ENCODE data around the gene OLFM1.

DNA sequence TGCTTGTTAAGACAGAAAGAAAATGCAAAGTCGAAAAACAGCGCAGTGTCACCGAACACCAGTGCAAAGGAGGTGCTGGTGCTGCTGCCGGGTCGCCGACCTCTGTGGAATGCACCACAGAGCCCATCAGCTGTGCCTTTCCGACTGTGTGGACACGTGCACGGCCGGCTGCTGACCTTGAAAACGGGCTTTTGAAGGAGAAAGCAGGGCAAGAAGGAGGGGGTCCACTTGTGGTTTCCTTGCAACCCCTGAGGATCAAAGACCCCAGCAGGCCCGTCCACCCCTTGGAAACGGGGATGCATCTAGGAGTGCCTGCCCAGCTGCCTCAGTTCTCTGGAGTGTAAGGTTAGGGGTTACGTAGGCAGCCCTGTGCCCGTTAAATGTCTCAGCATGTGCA is 6.2 kb upstream of the OLFM1 start:
- TF ChIP-seq CTCF (IDR thresholded peaks at IDR 0.05) = no peak
- no peak for TF ChIP-seq POLR2A (IDR thresholded peaks at IDR 0.05)

Measured in uterus (tissue), 2 donors.